SU-DHL-6 (cell line): ENCODE measurements around the gene ARMC9.

Source experiments
- H2AFZ ChIP-seq: fragments of 200-600 bp; sonication (generic); 2 replicates; pipeline ENCODE4 v1.6.1; 2014; ENCODE audit warnings: low read depth, mild to moderate bottlenecking, moderate library complexity, mixed read lengths, antibody characterized with exemption, low read length; ENCODE audit not compliant: severe bottlenecking
- H3F3A ChIP-seq: fragments of 200-600 bp; shearing (Covaris generic); 2 replicates; pipeline ENCODE4 v1.6.0; 2016; ENCODE audit warnings: antibody characterized with exemption, mild to moderate bottlenecking; ENCODE audit not compliant: insufficient read depth
- H3K27ac ChIP-seq: fragments of 200-600 bp; sonication (generic); 2 replicates; pipeline ENCODE4 v1.5.1; 2016; ENCODE audit warnings: low read depth, mild to moderate bottlenecking, low read length, moderate library complexity, mixed read lengths
- H3K27me3 ChIP-seq: fragments of 200-600 bp; sonication (generic), shearing (Covaris generic); 2 replicates; pipeline ENCODE4 v1.6.0; 2014; ENCODE audit warnings: mild to moderate bottlenecking, low read length
- H3K36me3 ChIP-seq: fragments of 200-600 bp; sonication (generic); 2 replicates; pipeline ENCODE4 v1.6.1; 2014; ENCODE audit warnings: mild to moderate bottlenecking, low read length, mixed read lengths
- H3K4me2 ChIP-seq: fragments of 300-600, 200-600 bp; shearing (Covaris generic), sonication (generic); 2 replicates; pipeline ENCODE4 v1.6.0; 2014; ENCODE audit warnings: low read length, low read depth, mild to moderate bottlenecking; ENCODE audit not compliant: poor library complexity, severe bottlenecking
- H3K4me3 ChIP-seq: fragments of 200-600 bp; sonication (generic); 2 replicates; pipeline ENCODE4 v1.5.1; 2014; ENCODE audit warnings: antibody characterized with exemption, low read length, mild to moderate bottlenecking, mixed read lengths; ENCODE audit not compliant: insufficient read depth, poor library complexity, severe bottlenecking
- H3K79me2 ChIP-seq: fragments of 200-600 bp; sonication (generic); 2 replicates; pipeline ENCODE4 v1.6.1; 2014; ENCODE audit warnings: mild to moderate bottlenecking, low read length, moderate library complexity; ENCODE audit not compliant: insufficient read depth
- H3K9ac ChIP-seq: fragments of 200-600 bp; sonication (generic); 2 replicates; pipeline ENCODE4 v1.7.0; 2014; ENCODE audit warnings: mild to moderate bottlenecking, low read length
- H3K9me2 ChIP-seq: fragments of 200-600 bp; sonication (generic); replicated peaks from 2 replicates; pipeline ENCODE4 v1.6.1; 2014; ENCODE audit warnings: low read length; ENCODE audit not compliant: insufficient read depth
- H3K9me3 ChIP-seq: fragments of 200-600 bp; sonication (generic); 2 replicates; pipeline ENCODE4 v1.6.1; 2014; ENCODE audit warnings: low read length, mixed read lengths; ENCODE audit not compliant: insufficient read depth
- H4K20me1 ChIP-seq: fragments of 200-600 bp; sonication (generic); 2 replicates; pipeline ENCODE4 v1.6.1; 2014; ENCODE audit warnings: low read depth, mild to moderate bottlenecking, antibody characterized with exemption, low read length, moderate library complexity, mixed read lengths
- CTCF ChIP-seq: fragments of 200-600 bp; sonication (generic); IDR thresholded peaks from one replicate; pipeline ENCODE4 v1.5.1; 2017; ENCODE audit warnings: antibody characterized with exemption, mild to moderate bottlenecking, low read length, moderate library complexity; ENCODE audit not compliant: insufficient read depth, poor library complexity, severe bottlenecking
- EZH2phosphoT487 ChIP-seq: fragments of 200-600 bp; sonication (generic), shearing (Covaris generic); conservative IDR thresholded peaks from 2 replicates; pipeline ENCODE4 v1.6.1; 2018; ENCODE audit warnings: mild to moderate bottlenecking, antibody characterized with exemption, low read length, moderate library complexity, mixed read lengths

Gene ARMC9

GRCh38 chr2:231392431-231393148 is 194.2 kb downstream of the ARMC9 start:
- Histone ChIP-seq H3K79me2 (peaks cover 18% of the 10 kb centered on the region), H3K27ac (peak overlapping the region; percentile 96), H3K9me2 (no peaks in the 10 kb centered on the region), H3K4me2 (peak overlapping the region; percentile 85), H4K20me1 (no peaks in the 10 kb centered on the region), H3K4me3 (peak overlapping the region; percentile 57), H2AFZ (no peak overlapping the region), H3K9ac (peak overlapping the region; percentile 72), H3K9me3 (no peaks in the 10 kb centered on the region), H3K36me3 (no peaks in the 10 kb centered on the region), H3K27me3 (no peaks in the 10 kb centered on the region), H3F3A (peaks cover 30% of the 10 kb centered on the region)
- TF ChIP-seq EZH2phosphoT487 (no peak), CTCF (no peak)

GRCh38 chr2:231393149-231394131 is 195.0 kb downstream of the ARMC9 start:
- Histone ChIP-seq H3K36me3 (no peaks in the 10 kb centered on the region), H3K79me2 (peaks cover 26% of the 10 kb centered on the region), H3K27me3 (no peaks in the 10 kb centered on the region), H3K4me3 (peak overlapping the region; percentile 57), H3F3A (peaks cover 30% of the 10 kb centered on the region), H3K9me2 (no peaks in the 10 kb centered on the region), H3K9me3 (no peaks in the 10 kb centered on the region), H3K4me2 (peak overlapping the region; percentile 85), H3K27ac (peak overlapping the region; percentile 96), H4K20me1 (no peaks in the 10 kb centered on the region), H2AFZ (no peak overlapping the region), H3K9ac (peak overlapping the region; percentile 72)
- TF ChIP-seq EZH2phosphoT487 = no peak
- peak; percentile 47 for TF ChIP-seq CTCF

- Histone ChIP-seq H3K9me3 (no peaks in the 10 kb centered on the region), H2AFZ (no peak overlapping the region), H3K79me2 (peaks cover 31% of the 10 kb centered on the region), H3K27me3 (no peaks in the 10 kb centered on the region), H3K4me2 (peak overlapping the region; percentile 85), H3K4me3 (peak overlapping the region; percentile 57), H3K9ac (peak overlapping the region; percentile 72), H4K20me1 (no peaks in the 10 kb centered on the region), H3K9me2 (no peaks in the 10 kb centered on the region), H3K27ac (peak overlapping the region; percentile 96), H3F3A (peaks cover 30% of the 10 kb centered on the region), H3K36me3 (no peaks in the 10 kb centered on the region)
- TF ChIP-seq CTCF (peak; percentile 46), EZH2phosphoT487 (no peak)
Observed at GRCh38 chr2:231394211-231395141, 196.0 kb downstream of the ARMC9 start.
